OCI-LY1 (cell line): ENCODE data around the gene EIF4EBP2.

Experiments
- H2AFZ ChIP-seq: fragments of 200-600 bp; sonication (generic), shearing (Covaris generic); 2 replicates; pipeline ENCODE4 v1.6.0; 2014; ENCODE audit warnings: antibody characterized with exemption, mild to moderate bottlenecking, low read length
- H3F3A ChIP-seq: fragments of 200-600 bp; sonication (generic), shearing (Covaris generic); 2 replicates; pipeline ENCODE4 v1.6.0; 2014; ENCODE audit warnings: mild to moderate bottlenecking, antibody characterized with exemption, low read length, moderate library complexity; ENCODE audit not compliant: insufficient read depth
- H3K27ac ChIP-seq: fragments of 200-600 bp; sonication (generic); 2 replicates; pipeline ENCODE4 v1.5.1; 2014; ENCODE audit warnings: low read length, mixed run types, mild to moderate bottlenecking, low read depth; ENCODE audit not compliant: poor library complexity, severe bottlenecking
- H3K27me3 ChIP-seq: fragments of 200-600 bp; sonication (generic); 2 replicates; pipeline ENCODE4 v1.6.0; 2014; ENCODE audit warnings: antibody characterized with exemption, mild to moderate bottlenecking, low read length, moderate library complexity; ENCODE audit not compliant: insufficient read depth
- H3K36me3 ChIP-seq: fragments of 200-600 bp; sonication (generic); 2 replicates; pipeline ENCODE4 v1.6.1; 2014; ENCODE audit warnings: mild to moderate bottlenecking, antibody characterized with exemption, low read length, moderate library complexity, mixed read lengths; ENCODE audit not compliant: insufficient read depth
- H3K4me1 ChIP-seq: fragments of 200-600 bp; sonication (generic); 2 replicates; pipeline ENCODE4 v1.5.1; 2014; ENCODE audit warnings: mild to moderate bottlenecking, low read length, moderate library complexity; ENCODE audit not compliant: insufficient read depth, severe bottlenecking
- H3K4me2 ChIP-seq: fragments of 200-600 bp; sonication (generic), shearing (Covaris generic); 2 replicates; pipeline ENCODE4 v1.6.1; 2014; ENCODE audit warnings: low read length
- H3K4me3 ChIP-seq: fragments of 200-600 bp; sonication (generic); 2 replicates; pipeline ENCODE4 v1.5.1; 2014; ENCODE audit warnings: low read length, low read depth, mild to moderate bottlenecking, mixed read lengths; ENCODE audit not compliant: poor library complexity, severe bottlenecking
- H3K79me2 ChIP-seq: fragments of 200-600 bp; shearing (Covaris generic); 2 replicates; pipeline ENCODE4 v1.6.1; 2016; ENCODE audit warnings: mixed run types, low read length, mixed read lengths; ENCODE audit not compliant: insufficient read depth
- H3K9ac ChIP-seq: fragments of 200-600 bp; sonication (generic), shearing (Covaris generic); 2 replicates; pipeline ENCODE4 v1.6.1; 2014; ENCODE audit warnings: mild to moderate bottlenecking, low read length, mixed read lengths
- H3K9me2 ChIP-seq: fragments of 200-600 bp; sonication (generic), shearing (Covaris generic); 2 replicates; pipeline ENCODE4 v1.6.1; 2014; ENCODE audit warnings: low read depth, mild to moderate bottlenecking, low read length, mixed read lengths
- H3K9me3 ChIP-seq: fragments of 200-600 bp; shearing (Covaris generic); 2 replicates; pipeline ENCODE4 v1.6.1; 2014; ENCODE audit warnings: low read length, mixed read lengths
- H4K20me1 ChIP-seq: fragments of 200-600 bp; sonication (generic), shearing (Covaris generic); 2 replicates; pipeline ENCODE4 v1.6.0; 2016; ENCODE audit warnings: mild to moderate bottlenecking, low read length; ENCODE audit not compliant: insufficient read depth
- EZH2 ChIP-seq: fragments of 200-600 bp; sonication (generic), shearing (Covaris generic); IDR thresholded peaks from 2 replicates; pipeline ENCODE4 v1.8.0; 2017; ENCODE audit warnings: borderline replicate concordance, mixed run types, mild to moderate bottlenecking, antibody characterized with exemption, low read length, moderate library complexity, mixed read lengths
- TF ChIP-seq, protein P1 (sequence below): fragments of 200-600 bp; sonication (generic), shearing (Covaris generic); IDR thresholded peaks from 2 replicates; pipeline ENCODE4 v1.5.1; 2017; ENCODE audit warnings: mild to moderate bottlenecking, antibody characterized with exemption, low read length, moderate library complexity, mixed read lengths

Gene EIF4EBP2

GRCh38 chr10:70462349-70462984 lies 58.5 kb downstream of the EIF4EBP2 start:
- Histone ChIP-seq H3F3A (no peaks in the 10 kb centered on the region), H3K27me3 (peaks cover 5% of the 10 kb centered on the region; the same call in 1 of the 2 replicates), H3K79me2 (no peaks in the 10 kb centered on the region), H3K27ac (no peak overlapping the region), H4K20me1 (no peaks in the 10 kb centered on the region), H3K4me2 (no peak overlapping the region), H3K4me1 (peaks cover 5% of the 10 kb centered on the region), H3K4me3 (no peak overlapping the region), H2AFZ (no peak overlapping the region), H3K9me3 (no peaks in the 10 kb centered on the region), H3K9ac (no peak overlapping the region), H3K36me3 (no peaks in the 10 kb centered on the region), H3K9me2 (no peaks in the 10 kb centered on the region)
- TF ChIP-seq, protein P1, sequence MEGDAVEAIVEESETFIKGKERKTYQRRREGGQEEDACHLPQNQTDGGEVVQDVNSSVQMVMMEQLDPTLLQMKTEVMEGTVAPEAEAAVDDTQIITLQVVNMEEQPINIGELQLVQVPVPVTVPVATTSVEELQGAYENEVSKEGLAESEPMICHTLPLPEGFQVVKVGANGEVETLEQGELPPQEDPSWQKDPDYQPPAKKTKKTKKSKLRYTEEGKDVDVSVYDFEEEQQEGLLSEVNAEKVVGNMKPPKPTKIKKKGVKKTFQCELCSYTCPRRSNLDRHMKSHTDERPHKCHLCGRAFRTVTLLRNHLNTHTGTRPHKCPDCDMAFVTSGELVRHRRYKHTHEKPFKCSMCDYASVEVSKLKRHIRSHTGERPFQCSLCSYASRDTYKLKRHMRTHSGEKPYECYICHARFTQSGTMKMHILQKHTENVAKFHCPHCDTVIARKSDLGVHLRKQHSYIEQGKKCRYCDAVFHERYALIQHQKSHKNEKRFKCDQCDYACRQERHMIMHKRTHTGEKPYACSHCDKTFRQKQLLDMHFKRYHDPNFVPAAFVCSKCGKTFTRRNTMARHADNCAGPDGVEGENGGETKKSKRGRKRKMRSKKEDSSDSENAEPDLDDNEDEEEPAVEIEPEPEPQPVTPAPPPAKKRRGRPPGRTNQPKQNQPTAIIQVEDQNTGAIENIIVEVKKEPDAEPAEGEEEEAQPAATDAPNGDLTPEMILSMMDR, result no peak
- TF ChIP-seq EZH2, result no peak

DNA sequence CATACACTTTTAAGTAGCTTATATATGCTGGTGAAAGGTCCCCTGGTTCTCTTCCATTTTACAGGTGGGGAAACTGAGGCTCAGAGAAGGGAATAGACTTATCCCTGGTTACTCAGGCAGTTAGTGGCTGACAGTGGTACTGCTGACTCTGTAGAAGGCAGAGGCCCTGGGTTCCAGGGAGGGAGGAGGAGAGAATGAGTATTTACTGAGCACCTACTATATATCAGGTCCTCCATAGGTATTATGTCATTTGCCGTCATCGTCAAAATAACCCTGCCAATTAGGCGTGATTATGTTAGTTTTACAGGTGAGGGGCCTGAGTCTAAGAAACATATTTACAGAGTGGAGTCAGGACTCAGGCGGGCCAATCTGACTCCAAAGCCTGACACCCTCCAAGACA lies 61.3 kb downstream of the EIF4EBP2 start:
- Histone ChIP-seq H3K27me3 (peaks cover 3% of the 10 kb centered on the region; the same call in 1 of the 2 replicates), H4K20me1 (no peaks in the 10 kb centered on the region), H3K9me3 (no peaks in the 10 kb centered on the region), H3K9me2 (no peaks in the 10 kb centered on the region), H3K79me2 (no peaks in the 10 kb centered on the region), H3K36me3 (no peaks in the 10 kb centered on the region), H3K4me2 (no peak overlapping the region), H3K9ac (no peak overlapping the region), H3F3A (no peaks in the 10 kb centered on the region), H2AFZ (no peak overlapping the region), H3K27ac (no peak overlapping the region), H3K4me3 (no peak overlapping the region), H3K4me1 (peaks cover 16% of the 10 kb centered on the region)
- TF ChIP-seq EZH2, result no peak
- TF ChIP-seq, protein P1, result no peak

DNA sequence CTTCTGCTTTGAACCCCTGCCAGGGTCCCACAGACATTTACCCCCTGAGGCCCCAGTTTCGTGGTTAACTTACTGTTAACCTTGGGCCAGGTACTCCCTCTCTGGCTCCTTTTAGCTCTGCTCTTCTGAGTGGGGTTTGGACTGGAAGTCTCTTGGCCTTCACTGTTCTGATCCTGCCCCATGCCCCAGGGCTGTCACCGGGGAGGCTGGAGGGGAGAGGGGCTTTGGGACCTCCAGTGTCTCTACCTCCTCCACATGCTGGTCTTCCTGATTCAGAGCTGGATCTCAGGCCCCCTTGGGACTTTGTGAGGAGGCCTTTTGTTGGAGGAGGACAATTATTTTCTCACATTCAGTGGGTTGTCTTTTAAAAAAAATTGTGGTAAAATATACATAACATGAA lies 61.9 kb downstream of the EIF4EBP2 start:
- no peaks in the 10 kb centered on the region for H3K79me2 ChIP-seq
- no peaks in the 10 kb centered on the region for H3F3A ChIP-seq
- no peaks in the 10 kb centered on the region for H3K9me3 ChIP-seq
- H3K4me3 ChIP-seq, result no peak overlapping the region
- TF ChIP-seq EZH2, result no peak
- TF ChIP-seq, protein P1, result no peak
- H3K36me3 ChIP-seq, result no peaks in the 10 kb centered on the region
- H3K9me2 ChIP-seq, result no peaks in the 10 kb centered on the region
- no peak overlapping the region for H3K9ac ChIP-seq
- H3K27ac ChIP-seq, result no peak overlapping the region
- H3K27me3 ChIP-seq, result peaks cover 3% of the 10 kb centered on the region; the same call in 1 of the 2 replicates
- no peak overlapping the region for H2AFZ ChIP-seq
- H4K20me1 ChIP-seq, result no peaks in the 10 kb centered on the region
- H3K4me2 ChIP-seq, result no peak overlapping the region
- peaks cover 16% of the 10 kb centered on the region for H3K4me1 ChIP-seq
